Daoy (cell line): ENCODE data around the gene SASH1. TPM values are rescaled to one million over a fixed set of nuclear protein-coding genes. Genes with fewer than 3 reads are reported as not detected.

Experiments
- DNase-seq: peaks from one replicate; pipeline ENCODE4 v3.0.0-alpha.2; 2015; ENCODE audit warnings: low read depth
- total RNA-seq: library from RNA; depleted of rRNA; stranded (reverse); fragments of >200 nt; shearing (Covaris generic); gene quantifications from 2 replicates; pipeline ENCODE4 v1.2.3, GENCODE V29; 2014; rRNA removed

SASH1 gene
- 12.4 and 13.5 TPM in 2 replicates for total RNA-seq

GRCh38 chr6:148342350-148343046, at the start of gene SASH1:
Gene SASH1, plus strand, starts transcription at chr6:148342838. Its CDS starts 230 bp downstream, at chr6:148343068.
- peak; percentile 84 for DNase-seq

- no peak for DNase-seq
These were observed 49.2 kb upstream of the SASH1 start for GRCh38 chr6:148293181-148293995.

GRCh38 chr6:148294059-148294458, 48.6 kb upstream of the SASH1 start:
- DNase-seq: no peak

GRCh38 chr6:148295261-148295887, 47.3 kb upstream of the SASH1 start:
- DNase-seq: no peak

GRCh38 chr6:148296771-148297170, 45.9 kb upstream of the SASH1 start:
- DNase-seq: no peak

GRCh38 chr6:148298683-148299082, 44.0 kb upstream of the SASH1 start:
- no peak for DNase-seq

GRCh38 chr6:148303616-148304015, 39.0 kb upstream of the SASH1 start:
- DNase-seq: no peak

- peak; percentile 53 for DNase-seq
These were observed 37.7 kb upstream of the SASH1 start for GRCh38 chr6:148304976-148305375.

GRCh38 chr6:148306286-148306685, 36.4 kb upstream of the SASH1 start:
- no peak for DNase-seq

- DNase-seq: no peak
These were observed 35.2 kb upstream of the SASH1 start for GRCh38 chr6:148307405-148307804.

- DNase-seq: no peak
These were observed 33.3 kb upstream of the SASH1 start for GRCh38 chr6:148309301-148309700.

GRCh38 chr6:148311966-148312669, 30.5 kb upstream of the SASH1 start:
- DNase-seq: no peak

- no peak for DNase-seq
These were observed 29.1 kb upstream of the SASH1 start for GRCh38 chr6:148313488-148313887.

GRCh38 chr6:148316308-148316707, 26.3 kb upstream of the SASH1 start:
- no peak for DNase-seq

GRCh38 chr6:148317051-148317450, 25.6 kb upstream of the SASH1 start:
- DNase-seq: no peak

GRCh38 chr6:148317739-148318138, 24.9 kb upstream of the SASH1 start:
- no peak for DNase-seq

- DNase-seq: no peak
These were observed 19.9 kb upstream of the SASH1 start for GRCh38 chr6:148322704-148323103.

- no peak for DNase-seq
These were observed 19.3 kb upstream of the SASH1 start for GRCh38 chr6:148323344-148323743.

- DNase-seq: no peak
These were observed 18.2 kb upstream of the SASH1 start for GRCh38 chr6:148324297-148324985.

GRCh38 chr6:148325316-148326068, 17.1 kb upstream of the SASH1 start:
- DNase-seq: no peak
